NCI-H345 (cell line): ENCODE data around the gene PIK3CD.

Experiments used
- DNase-seq: peaks from one replicate; lab custom pipeline; 2025; lab: John Stamatoyannopoulos, UW

Gene PIK3CD

GRCh38 chr1:9774712-9775679 lies 123.5 kb downstream of the PIK3CD start:
- no peak for DNase-seq

- no peak for DNase-seq
Observed at GRCh38 chr1:9776685-9777084, 125.2 kb downstream of the PIK3CD start.
